ENCODE results near the gene IREB2. TPM values are rescaled to one million over a fixed set of nuclear protein-coding genes. Genes with fewer than 3 reads are reported as not detected.

The IREB2 gene
- total and polyA plus RNA-seq, 2 experiments from 2014 or later: 23.4 to 34.2 TPM

GRCh38 chr15:78446551-78446950, 8.5 kb downstream of the IREB2 start:
- H3K27ac ChIP-seq: no peak overlapping the region
- peaks cover 5% of the 10 kb centered on the region for H3K4me1 ChIP-seq (ENCODE audit: low read depth)
- H3K36me3 ChIP-seq: peaks cover 16% of the 10 kb centered on the region
- no peaks in the 10 kb centered on the region for H3K9me3 ChIP-seq (ENCODE audit: low read depth)
- TF ChIP-seq, protein P1, sequence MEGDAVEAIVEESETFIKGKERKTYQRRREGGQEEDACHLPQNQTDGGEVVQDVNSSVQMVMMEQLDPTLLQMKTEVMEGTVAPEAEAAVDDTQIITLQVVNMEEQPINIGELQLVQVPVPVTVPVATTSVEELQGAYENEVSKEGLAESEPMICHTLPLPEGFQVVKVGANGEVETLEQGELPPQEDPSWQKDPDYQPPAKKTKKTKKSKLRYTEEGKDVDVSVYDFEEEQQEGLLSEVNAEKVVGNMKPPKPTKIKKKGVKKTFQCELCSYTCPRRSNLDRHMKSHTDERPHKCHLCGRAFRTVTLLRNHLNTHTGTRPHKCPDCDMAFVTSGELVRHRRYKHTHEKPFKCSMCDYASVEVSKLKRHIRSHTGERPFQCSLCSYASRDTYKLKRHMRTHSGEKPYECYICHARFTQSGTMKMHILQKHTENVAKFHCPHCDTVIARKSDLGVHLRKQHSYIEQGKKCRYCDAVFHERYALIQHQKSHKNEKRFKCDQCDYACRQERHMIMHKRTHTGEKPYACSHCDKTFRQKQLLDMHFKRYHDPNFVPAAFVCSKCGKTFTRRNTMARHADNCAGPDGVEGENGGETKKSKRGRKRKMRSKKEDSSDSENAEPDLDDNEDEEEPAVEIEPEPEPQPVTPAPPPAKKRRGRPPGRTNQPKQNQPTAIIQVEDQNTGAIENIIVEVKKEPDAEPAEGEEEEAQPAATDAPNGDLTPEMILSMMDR (IDR thresholded peaks at IDR 0.05; ENCODE audit: low read depth, low read length): no peak
- DNase-seq (ENCODE audit: low read depth in 1 of 2, low spot score in 1 of 2): no peak
- no peaks in the 10 kb centered on the region for H3K27me3 ChIP-seq
- no peak overlapping the region for H3K4me3 ChIP-seq

GRCh38 chr15:78448441-78449219, 10.6 kb downstream of the IREB2 start:
- DNase-seq (ENCODE audit: low read depth in 1 of 2, low spot score in 1 of 2): no peak
- Histone ChIP-seq H3K36me3 (peaks cover 11% of the 10 kb centered on the region), H3K9me3 (ENCODE audit: low read depth) (no peaks in the 10 kb centered on the region), H3K27me3 (no peaks in the 10 kb centered on the region), H3K4me3 (no peak overlapping the region), H3K27ac (peak overlapping the region; percentile 7), H3K4me1 (ENCODE audit: low read depth) (peaks cover 5% of the 10 kb centered on the region)
- TF ChIP-seq, protein P1 (IDR thresholded peaks at IDR 0.05; ENCODE audit: low read depth, low read length): no peak

DNA sequence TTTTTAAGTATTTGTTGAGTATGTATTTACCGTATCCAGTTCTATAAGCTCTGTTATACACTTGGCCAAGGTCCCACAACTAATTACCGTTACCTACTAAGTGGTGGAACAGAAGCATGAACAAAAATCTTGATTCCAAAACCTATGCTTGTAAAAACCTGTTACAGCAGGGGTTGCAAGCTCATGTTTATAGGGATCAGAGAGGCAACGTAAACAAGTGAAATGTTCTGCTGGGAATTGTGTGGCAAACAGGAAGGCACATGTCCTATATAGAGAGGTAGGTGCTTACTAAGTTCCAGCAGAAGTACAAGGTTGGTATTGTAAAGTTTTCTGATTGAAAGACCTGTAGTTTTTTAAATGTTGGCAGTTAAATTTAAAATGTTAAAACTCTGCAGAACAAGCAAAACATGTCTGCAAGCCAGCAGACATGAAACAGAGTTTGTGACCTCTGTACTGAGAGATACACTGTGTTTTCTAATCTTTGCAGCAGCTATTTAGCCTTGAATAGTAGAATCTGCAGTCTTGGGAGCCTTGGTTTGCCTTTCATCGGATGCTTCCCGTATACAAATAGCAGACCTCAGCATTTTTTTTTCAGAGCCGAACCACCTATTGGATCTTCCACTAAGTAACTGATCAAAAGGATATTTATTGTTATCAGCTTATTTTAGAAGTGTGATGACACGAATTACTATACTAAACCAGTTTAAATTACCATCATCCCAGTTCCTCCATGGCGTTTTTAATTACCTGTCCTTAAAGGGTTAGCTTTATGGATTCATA, 11.4 kb downstream of the IREB2 start:
- H3K27me3 ChIP-seq: no peaks in the 10 kb centered on the region
- H3K9me3 ChIP-seq (ENCODE audit: low read depth): no peaks in the 10 kb centered on the region
- DNase-seq (ENCODE audit: low read depth in 1 of 2, low spot score in 1 of 2): no peak
- TF ChIP-seq, protein P1 (IDR thresholded peaks at IDR 0.05; ENCODE audit: low read depth, low read length): no peak
- no peak overlapping the region for H3K4me3 ChIP-seq
- no peak overlapping the region for H3K27ac ChIP-seq
- peaks cover 11% of the 10 kb centered on the region for H3K36me3 ChIP-seq
- H3K4me1 ChIP-seq (ENCODE audit: low read depth): peaks cover 5% of the 10 kb centered on the region

DNA sequence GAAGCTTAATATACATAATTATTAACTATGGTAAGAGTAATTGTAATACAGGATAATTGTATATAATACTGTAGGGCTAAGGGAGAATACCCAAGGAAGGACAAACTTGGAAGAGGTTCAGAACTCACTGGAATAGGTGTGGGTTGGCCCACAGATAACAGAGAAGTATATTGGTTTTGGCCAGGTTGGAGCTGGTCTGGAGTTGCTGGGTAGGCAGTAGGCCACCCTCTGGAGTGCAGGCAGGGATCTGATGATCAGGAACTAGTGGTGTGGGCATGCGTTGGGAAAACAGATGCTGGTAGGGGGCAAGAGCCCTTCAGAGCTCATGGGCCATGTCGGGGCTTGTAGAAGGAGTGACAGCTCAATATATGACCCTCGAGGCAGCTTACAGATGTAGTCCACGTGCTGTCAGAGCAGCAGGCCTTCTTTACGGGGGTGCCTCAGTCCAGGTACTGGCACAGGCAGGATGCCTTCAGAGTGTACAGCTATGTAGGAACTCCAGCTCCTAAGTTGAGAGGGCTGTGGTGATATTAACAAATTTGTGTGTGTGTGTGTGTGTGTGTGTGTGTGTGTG, 12.4 kb downstream of the IREB2 start:
- TF ChIP-seq, protein P1 (IDR thresholded peaks at IDR 0.05; ENCODE audit: low read depth, low read length): no peak
- Histone ChIP-seq H3K4me3 (no peak overlapping the region), H3K36me3 (peaks cover 7% of the 10 kb centered on the region), H3K27ac (no peak overlapping the region), H3K9me3 (ENCODE audit: low read depth) (no peaks in the 10 kb centered on the region), H3K4me1 (ENCODE audit: low read depth) (peaks cover 6% of the 10 kb centered on the region), H3K27me3 (no peaks in the 10 kb centered on the region)
- DNase-seq (ENCODE audit: low read depth in 1 of 2, low spot score in 1 of 2): no peak

DNA sequence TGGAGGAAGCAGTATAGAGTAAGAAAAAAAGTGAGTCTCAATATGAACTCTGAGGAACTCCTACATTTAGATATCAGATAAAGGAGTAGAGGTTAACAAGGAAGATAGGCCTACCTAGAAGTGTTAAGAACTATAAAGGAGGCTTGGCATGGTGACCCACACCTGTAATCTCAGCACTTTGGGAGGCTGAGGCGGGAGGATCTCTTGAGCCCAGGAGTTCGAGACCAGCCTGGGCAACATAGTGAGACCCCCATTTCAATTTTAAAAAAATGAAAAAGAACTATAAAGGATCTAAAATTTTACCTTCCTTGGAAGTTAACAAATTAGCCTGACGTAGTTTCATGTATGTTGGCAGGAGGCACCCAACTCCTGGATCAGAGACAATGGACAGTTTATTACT, 14.5 kb downstream of the IREB2 start:
- H3K36me3 ChIP-seq: no peaks in the 10 kb centered on the region
- no peaks in the 10 kb centered on the region for H3K9me3 ChIP-seq (ENCODE audit: low read depth)
- H3K27ac ChIP-seq: no peak overlapping the region
- H3K4me3 ChIP-seq: no peak overlapping the region
- H3K4me1 ChIP-seq (ENCODE audit: low read depth): peaks cover 18% of the 10 kb centered on the region
- no peaks in the 10 kb centered on the region for H3K27me3 ChIP-seq
- no peak for DNase-seq (ENCODE audit: low read depth in 1 of 2, low spot score in 1 of 2)
- TF ChIP-seq, protein P1 (IDR thresholded peaks at IDR 0.05; ENCODE audit: low read depth, low read length): no peak
